ENCODE data around the gene FAM89A. TPM values are rescaled to one million over a fixed set of nuclear protein-coding genes. Genes with fewer than 3 reads are reported as not detected.
"Not testable (repeated sequence)": the region's sequence is repeated elsewhere in the genome, so short reads cannot be mapped to it uniquely, and the experiment has no call there.

FAM89A gene
- total RNA-seq, 1 donor from 2014 or later: 86.2 TPM

DNA sequence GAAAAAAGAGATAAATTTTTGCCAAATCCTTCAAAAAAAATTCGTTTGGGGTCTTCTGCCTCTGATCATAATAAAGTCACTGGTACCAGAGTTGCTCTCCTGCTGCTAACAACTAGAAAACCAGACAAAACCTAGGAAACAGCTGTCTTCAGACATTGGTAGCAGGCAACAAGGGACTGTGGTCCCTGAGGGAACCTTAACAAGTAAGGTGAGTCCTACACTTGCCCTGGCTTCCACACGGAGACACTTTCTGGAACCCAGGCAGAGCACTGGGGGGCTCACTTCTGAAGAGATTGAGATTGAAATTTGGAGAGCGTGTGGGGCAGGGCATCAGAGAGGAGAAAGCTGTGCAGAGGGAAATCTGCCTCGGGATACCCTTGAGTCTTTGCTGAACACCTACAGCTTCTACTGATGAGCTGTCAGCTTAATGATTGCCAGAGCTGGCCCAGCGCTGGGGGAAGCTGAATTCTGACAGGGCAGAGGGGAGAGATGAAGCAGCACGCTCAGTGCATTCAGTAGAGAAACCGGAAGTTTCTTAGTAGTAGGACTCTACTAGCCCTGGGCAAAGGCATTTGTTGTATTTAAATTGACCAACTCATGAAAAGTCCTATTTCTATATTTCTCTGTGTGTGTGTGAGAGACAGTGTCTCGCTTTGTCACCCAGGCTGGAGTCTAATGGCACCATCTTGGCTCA, 18.5 kb upstream of the FAM89A start:
- DNase-seq (ENCODE audit: extremely low read depth, low read depth, low spot score): no peak

- no peak for DNase-seq (ENCODE audit: extremely low read depth, low read depth, low spot score)
These were observed 17.4 kb upstream of the FAM89A start for GRCh38 chr1:231057410-231057809.

DNA sequence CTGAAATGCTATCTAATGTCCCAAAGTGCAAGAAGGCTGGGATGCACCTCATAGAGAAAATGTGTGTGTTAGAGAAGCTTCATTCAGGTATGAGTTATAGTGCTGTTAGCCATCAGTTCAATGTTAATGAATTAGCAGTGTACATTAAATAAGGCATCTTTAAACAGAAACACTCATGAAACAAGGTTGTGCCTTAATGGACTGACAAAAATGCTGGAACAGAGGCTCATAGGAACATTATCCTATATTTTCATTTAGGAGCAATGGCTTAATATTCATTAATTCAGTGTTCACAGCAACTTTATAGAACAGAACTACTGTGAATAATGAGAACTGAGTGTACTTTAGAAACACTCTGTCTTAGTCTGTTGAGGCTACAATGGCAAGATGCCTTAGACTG, 15.2 kb upstream of the FAM89A start:
- DNase-seq (ENCODE audit: extremely low read depth, low read depth, low spot score): no peak

- DNase-seq (ENCODE audit: extremely low read depth, low read depth, low spot score): no peak
These were observed 13.6 kb upstream of the FAM89A start for GRCh38 chr1:231053493-231054162.

DNA sequence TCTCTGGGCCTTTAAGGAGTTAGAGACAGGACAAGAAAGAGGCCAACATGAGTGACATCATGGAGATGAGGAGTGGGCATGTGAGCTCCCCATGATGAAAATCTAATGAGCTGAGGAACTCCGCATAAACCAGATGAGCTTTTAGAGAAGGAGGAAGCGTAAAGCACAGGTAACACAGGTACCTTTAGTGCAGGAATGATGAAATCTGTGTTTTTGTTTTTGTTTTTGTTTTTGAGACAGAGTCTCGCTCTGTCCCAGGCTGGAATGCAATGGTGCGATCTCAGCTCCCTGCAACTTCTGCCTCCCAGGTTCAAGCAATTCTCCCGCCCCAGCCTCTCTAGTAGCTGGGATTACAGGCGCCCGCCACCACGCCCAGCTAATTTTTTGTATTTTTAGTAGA, 12.7 kb upstream of the FAM89A start:
- no peak for DNase-seq (ENCODE audit: extremely low read depth, low read depth, low spot score)

DNA sequence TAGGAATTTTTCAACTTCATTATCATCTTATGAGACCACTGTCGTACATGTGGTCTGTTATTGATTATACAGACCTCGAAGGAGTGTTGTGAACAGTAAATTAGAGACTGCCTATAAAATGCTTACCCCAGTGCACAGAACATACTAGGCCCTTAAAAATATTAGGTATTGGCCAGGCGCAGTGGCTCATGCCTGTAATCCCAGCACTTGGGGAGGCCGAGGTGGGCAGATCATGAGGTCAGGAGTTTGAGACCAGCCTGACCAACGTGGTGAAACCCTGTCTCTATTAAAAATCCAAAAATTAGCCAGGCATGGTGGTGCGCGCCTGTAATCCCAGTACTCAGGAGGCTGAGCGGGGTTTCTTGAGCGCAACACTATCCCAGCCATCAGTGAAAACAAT, 10.9 kb upstream of the FAM89A start:
- not testable (repeated sequence) for DNase-seq (ENCODE audit: extremely low read depth, low read depth, low spot score)

- no peak for DNase-seq (ENCODE audit: extremely low read depth, low read depth, low spot score)
These were observed 10.3 kb upstream of the FAM89A start for GRCh38 chr1:231050395-231050794.

DNA sequence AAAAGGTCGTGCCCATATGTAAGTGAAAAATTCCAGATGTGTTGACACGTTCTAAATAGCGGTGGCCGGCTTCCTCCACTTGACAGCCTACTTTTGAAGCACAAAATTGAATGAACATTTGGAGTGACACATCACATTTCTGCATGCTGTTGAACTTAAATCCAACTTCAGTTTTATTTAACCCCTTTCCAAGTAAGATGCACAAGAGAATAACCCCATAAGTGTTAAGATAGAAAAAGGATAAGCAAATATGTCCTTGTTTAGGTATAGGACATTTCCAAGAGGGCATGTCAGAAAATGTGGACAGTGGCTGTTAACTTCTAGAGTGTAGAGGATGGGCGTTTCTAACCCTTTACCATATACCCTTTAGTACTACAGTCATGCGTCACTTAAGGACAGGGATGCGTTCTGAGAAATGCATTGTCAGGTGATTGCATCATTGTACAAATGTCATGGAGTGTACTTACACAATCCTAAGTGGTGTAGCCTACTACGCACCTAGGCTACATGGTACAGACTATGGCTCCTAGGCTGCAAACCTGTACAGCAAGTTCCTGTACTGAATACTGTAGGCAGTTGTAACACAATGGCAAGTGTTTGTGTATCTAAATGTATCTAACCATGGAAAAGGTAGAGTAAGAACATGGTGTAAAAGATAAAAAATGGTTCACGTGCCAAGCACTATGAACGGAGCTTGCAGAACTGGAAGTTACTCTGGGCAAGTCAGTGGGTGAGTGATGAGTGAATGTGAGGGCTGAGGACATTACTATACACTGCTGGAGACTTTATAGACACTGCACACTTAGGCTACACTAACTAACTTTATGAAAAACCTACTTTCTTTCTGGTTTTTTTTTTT, 9.3 kb upstream of the FAM89A start:
- no peak for DNase-seq (ENCODE audit: extremely low read depth, low read depth, low spot score)

DNA sequence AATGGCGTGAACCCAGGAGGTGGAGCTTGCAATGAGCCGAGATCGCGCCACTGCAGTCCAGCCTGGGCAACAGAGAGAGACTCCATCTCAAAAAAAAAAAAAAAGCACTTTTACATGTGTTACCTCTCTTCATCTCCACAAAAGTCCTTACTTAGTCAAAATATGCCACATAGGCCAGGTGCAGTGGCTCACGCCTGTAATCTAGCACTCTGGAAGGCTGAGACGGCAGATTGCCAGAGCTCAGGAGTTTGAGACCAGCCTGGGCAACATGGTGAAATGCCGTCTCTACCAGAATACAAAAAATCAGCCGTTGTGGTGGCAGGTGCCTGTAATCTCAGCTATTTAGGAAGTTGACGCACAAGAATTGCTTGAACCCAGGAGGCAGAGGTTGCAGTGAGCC, 8.4 kb upstream of the FAM89A start:
- not testable (repeated sequence) for DNase-seq (ENCODE audit: extremely low read depth, low read depth, low spot score)

DNA sequence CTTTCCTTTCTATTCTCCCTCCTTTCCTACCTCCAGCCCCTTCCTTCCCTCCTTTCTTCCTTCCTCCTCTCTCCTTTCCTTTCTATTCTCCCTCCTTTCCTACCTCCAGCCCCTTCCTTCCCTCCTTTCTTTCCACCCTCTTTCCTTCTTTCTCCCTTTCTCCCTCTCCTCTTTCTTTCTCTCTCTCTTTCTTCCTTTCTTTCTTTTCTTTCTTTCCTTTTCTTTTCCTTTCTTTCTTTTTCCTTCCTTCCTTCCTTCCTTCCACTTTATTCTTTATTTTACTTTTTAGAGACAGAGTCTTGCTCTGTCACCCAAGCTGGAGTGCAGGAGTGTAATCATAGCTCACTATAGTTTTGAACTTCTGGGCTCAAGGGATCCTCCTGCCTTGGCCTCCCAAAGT, 7.5 kb upstream of the FAM89A start:
- not testable (repeated sequence) for DNase-seq (ENCODE audit: extremely low read depth, low read depth, low spot score)

DNA sequence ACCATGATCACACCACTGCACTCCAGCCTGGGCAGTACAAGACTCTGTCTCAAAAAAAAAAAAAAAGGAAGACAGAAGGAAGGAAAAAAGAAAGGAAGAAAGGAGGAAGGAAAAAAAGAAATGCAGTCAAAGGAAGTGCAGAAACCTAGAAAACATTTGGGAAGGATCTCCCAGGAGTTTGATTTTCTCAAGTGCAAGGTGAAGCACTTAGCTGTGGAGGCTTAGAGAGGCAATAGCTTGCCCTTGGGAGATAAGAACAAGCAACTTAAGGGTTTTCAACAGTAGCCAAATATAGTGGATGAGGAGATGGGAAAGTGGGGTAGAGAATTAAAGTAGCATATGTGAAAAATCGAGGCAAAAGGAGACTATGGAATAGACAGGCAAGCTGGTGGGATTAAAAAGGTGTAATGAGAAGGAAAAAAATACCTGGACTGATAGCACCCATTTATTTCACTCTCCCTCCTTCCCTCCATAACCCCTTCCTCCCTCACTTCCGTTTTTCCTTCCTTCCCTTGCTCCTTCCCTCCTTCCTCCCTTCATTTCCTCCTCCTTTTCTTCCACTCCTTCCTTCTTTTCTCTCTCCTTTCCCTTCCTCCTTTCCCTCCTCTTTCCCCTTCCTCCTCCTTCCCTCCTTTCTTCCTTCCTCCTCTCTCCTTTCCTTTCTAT, 6.8 kb upstream of the FAM89A start:
- DNase-seq (ENCODE audit: extremely low read depth, low read depth, low spot score): no peak

- DNase-seq (ENCODE audit: extremely low read depth, low read depth, low spot score): not testable (repeated sequence)
These were observed 6.1 kb upstream of the FAM89A start for GRCh38 chr1:231045921-231046729.

DNA sequence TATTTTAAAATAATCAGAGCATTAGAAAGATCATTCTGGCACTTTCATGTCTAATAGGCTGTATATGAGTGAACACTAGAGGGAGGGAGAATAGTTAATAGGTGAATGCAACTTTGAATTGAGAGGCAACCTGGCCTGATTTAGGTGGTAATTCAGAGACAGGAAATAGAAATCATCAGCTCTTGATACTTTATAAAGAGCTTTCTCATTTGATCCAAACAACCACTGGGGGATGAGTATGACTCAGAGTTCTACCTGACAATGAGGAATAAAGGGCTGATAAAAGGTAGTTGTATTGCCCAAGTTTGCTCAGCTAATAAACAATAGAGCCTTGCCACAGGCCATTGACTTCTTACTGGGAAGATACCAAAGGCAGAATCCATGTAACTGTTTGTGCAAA, 5.2 kb upstream of the FAM89A start:
- no peak for DNase-seq (ENCODE audit: extremely low read depth, low read depth, low spot score)

GRCh38 chr1:231044588-231044987, 4.5 kb upstream of the FAM89A start:
- no peak for DNase-seq (ENCODE audit: extremely low read depth, low read depth, low spot score)

DNA sequence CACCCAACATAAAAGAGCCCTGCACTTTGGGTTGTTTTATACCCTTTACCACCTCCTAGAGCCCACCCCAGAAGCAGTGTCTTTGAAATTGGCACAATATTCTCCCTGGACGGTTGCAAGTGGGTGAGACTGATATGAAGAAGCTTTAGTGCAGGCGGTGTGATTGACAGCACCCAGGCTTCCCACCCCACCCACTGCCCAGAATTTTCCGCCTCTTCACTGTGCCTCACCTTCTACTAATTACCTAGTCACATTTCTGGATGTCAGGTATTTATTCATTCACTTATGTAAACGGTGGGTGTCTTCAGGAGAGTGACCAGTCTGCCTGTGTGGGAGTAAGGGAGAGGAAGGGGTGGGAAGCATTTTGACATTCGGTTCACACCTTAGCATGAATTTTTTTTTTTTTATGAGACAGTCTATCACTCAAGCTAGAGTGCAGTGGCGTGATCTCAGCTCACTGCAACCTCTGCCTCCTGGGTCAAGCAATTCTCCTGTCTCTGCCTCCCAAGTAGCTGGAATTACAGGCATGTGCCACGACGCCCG, 1.7 kb upstream of the FAM89A start:
- DNase-seq (ENCODE audit: extremely low read depth, low read depth, low spot score): no peak

- DNase-seq (ENCODE audit: extremely low read depth, low read depth, low spot score): no peak
These were observed 1.0 kb upstream of the FAM89A start for GRCh38 chr1:231040800-231041718.

- no peak for DNase-seq (ENCODE audit: extremely low read depth, low read depth, low spot score)
These were observed 664 bp downstream of the FAM89A start for GRCh38 chr1:231039161-231040018.

Measured in glomerular endothelial cell (primary cell).